Panc1 (cell line): ENCODE data around the gene N4BP2L2. TPM values are rescaled to one million over a fixed set of nuclear protein-coding genes. Genes with fewer than 3 reads are reported as not detected.

Experiments
- ATAC-seq: fragments of 200-7000 bp; cut with Tn5 transposase; 2 replicates; pipeline ENCODE4 v1.9.1; 2020; ENCODE audit warnings: mild to moderate bottlenecking, moderate library complexity
- BruUV-seq: library from RNA; stranded (reverse); fragments of 400-500 nt; replicated peaks from 2 replicates; lab custom pipeline; 2021; lab: Mats Ljungman, UMichigan
- CTCF ChIA-PET: fragments of 300-600 bp; sonication (Branson Sonifier 250); formaldehyde crosslinking; loops from one replicate; lab custom pipeline; 2022; ENCODE audit warnings: antibody characterized with exemption; lab: Charles Lee
- POLR2A ChIA-PET: fragments of 300-600 bp; sonication (Branson Sonifier 250); formaldehyde crosslinking; loops from one replicate; lab custom pipeline; 2022; ENCODE audit warnings: antibody characterized with exemption; lab: Charles Lee
- DNase-seq: peaks from one replicate; pipeline ENCODE4 v3.0.0-alpha.2; 2010; ENCODE audit warnings: low read depth, low spot score
- H3K27ac ChIP-seq: 2 replicates; pipeline ENCODE4 v1.5.1; 2011; ENCODE audit warnings: mild to moderate bottlenecking, low read length, inconsistent platforms
- H3K27me3 ChIP-seq: fragments of 200-500 bp; sonication (Bioruptor generic); 2 replicates; pipeline ENCODE4 v1.6.0; 2014; ENCODE audit warnings: low read length, inconsistent platforms; ENCODE audit not compliant: control insufficient read depth, insufficient read depth
- H3K36me3 ChIP-seq: fragments of 200-500 bp; sonication (Bioruptor generic); 2 replicates; pipeline ENCODE4 v1.5.1; 2014; ENCODE audit warnings: inconsistent platforms, mild to moderate bottlenecking, low read length, moderate library complexity; ENCODE audit not compliant: control insufficient read depth, insufficient read depth
- H3K4me1 ChIP-seq: 2 replicates; pipeline ENCODE4 v1.5.1; 2011; ENCODE audit warnings: inconsistent platforms, mild to moderate bottlenecking, low read length, moderate library complexity; ENCODE audit not compliant: control insufficient read depth, insufficient read depth
- H3K4me3 ChIP-seq, 2 experiments: 2 replicates each; pipeline ENCODE4 v1.5.1; 2011 to 2012; ENCODE audit warnings: low read depth in 2 of 2, low read length in 2 of 2, mild to moderate bottlenecking in 2 of 2, inconsistent platforms in 1 of 2, moderate library complexity in 1 of 2
- H3K9me3 ChIP-seq: fragments of 200-500 bp; sonication (Bioruptor generic); 2 replicates; pipeline ENCODE4 v1.5.1; 2014; ENCODE audit warnings: low read depth, mild to moderate bottlenecking, inconsistent platforms, low read length, moderate library complexity; ENCODE audit not compliant: control insufficient read depth, insufficient read depth
- POLR2AphosphoS5 ChIP-seq: IDR thresholded peaks from 2 replicates; pipeline ENCODE4 v1.6.1; 2012; ENCODE audit warnings: mild to moderate bottlenecking, low read depth, low read length, moderate library complexity
- SIN3A ChIP-seq: IDR thresholded peaks from 2 replicates; pipeline ENCODE4 v1.6.1; 2012; ENCODE audit warnings: low read depth, mild to moderate bottlenecking, low read length, moderate library complexity, borderline replicate concordance; ENCODE audit not compliant: insufficient read depth
- TCF7L2 ChIP-seq: IDR thresholded peaks from 2 replicates; pipeline ENCODE4 v1.6.1; 2011; ENCODE audit warnings: mild to moderate bottlenecking, low read depth, low read length, inconsistent platforms
- in situ Hi-C: cut with HindIII; loops from 2 replicates; pipeline ENCODE4 v1.10.0; 2016; ENCODE audit warnings: low sequenced_read_pairs, low pct_unique_long_range_greater_than_20kb
- intact Hi-C: fragments of 100-400 bp; cut with micrococcal nuclease; formaldehyde crosslinking; loops from one replicate; pipeline ENCODE4 v1.10.0; 2022; ENCODE audit not compliant: unreplicated experiment
- total RNA-seq: library from RNA; stranded (reverse); gene quantifications from one replicate; pipeline ENCODE4 v1.2.1, GENCODE V29; 2021; ENCODE audit not compliant: unreplicated experiment
- TF ChIP-seq, protein P1 (sequence below): fragments of 450-650 bp; IDR thresholded peaks from 2 replicates; pipeline ENCODE4 v1.5.1; 2017; ENCODE audit warnings: mild to moderate bottlenecking
- TF ChIP-seq, protein P2 (sequence below), 2 experiments: IDR thresholded peaks; 2 replicates each; pipeline ENCODE4 v1.6.1; 2011 to 2012; ENCODE audit warnings: low read depth in 2 of 2, control low read depth in 1 of 2, low read length in 1 of 2, mild to moderate bottlenecking in 1 of 2, moderate library complexity in 1 of 2; ENCODE audit not compliant: insufficient read depth in 1 of 2

The N4BP2L2 gene
- total RNA-seq, 1 experiment from 2014 or later: 43.8 TPM

DNA sequence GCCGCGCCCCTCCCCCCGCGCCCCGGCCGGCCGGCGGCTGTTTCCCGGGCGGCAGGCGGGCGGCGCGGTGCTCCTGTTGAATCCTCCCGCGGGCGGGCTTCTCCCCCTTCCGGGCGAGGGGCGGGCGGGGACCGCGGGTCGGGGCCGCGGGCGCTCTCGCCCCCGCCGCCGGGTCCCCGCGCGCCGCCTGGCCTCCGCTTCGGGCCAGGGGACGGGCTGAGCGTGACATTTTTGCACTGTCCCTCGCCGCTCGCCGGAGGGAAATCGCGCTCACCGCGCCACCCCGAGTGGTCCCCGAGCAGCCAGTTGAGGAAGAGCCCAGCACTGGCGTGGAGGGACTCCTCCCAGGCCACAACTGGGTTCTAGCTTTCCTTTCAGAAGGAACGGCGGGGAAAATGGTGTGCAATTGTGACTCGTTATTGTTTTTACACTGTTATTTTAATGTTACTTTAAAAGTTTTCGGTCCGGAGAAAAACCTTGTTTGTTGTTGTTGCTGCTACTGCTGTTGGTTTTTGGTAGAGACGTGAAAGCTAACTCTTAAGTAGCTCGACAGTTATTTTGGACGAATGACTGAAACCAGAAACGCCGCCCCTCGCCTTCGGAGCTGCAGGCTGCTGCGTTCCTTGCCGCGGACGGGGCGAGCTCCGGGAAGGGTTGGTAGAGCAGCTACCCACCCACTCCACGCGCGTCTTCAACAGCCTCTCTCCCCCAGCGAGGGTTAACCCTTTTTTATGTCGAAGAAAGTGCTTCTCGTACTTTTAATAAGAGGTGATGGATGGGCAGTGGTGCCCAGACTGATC, 48.6 kb upstream of the N4BP2L2 start:
- Histone ChIP-seq H3K27me3 (no peaks in the 10 kb centered on the region), H3K9me3 (no peaks in the 10 kb centered on the region), H3K27ac (peak overlapping the region; percentile 79), H3K36me3 (peaks cover 4% of the 10 kb centered on the region; the same call in 1 of the 2 replicates), H3K4me1 (peaks cover 9% of the 10 kb centered on the region), H3K4me3 (peak overlapping the region; percentile 78 to 86)
- CTCF ChIA-PET: interaction anchor here (1.0 to 1.2 kb wide), 2 partner anchors 52 to 64 kb away, joined by 3 to 5 read pairs; no protein-coding TSS in a partner anchor
- ATAC-seq (peak; percentile 74), DNase-seq (no peak)
- intact Hi-C loops: loop anchor here (5.0 kb wide), 1 partner anchor 50 kb away; no protein-coding TSS in a partner anchor
- no peak for TF ChIP-seq SIN3A
- TF ChIP-seq, protein P1, sequence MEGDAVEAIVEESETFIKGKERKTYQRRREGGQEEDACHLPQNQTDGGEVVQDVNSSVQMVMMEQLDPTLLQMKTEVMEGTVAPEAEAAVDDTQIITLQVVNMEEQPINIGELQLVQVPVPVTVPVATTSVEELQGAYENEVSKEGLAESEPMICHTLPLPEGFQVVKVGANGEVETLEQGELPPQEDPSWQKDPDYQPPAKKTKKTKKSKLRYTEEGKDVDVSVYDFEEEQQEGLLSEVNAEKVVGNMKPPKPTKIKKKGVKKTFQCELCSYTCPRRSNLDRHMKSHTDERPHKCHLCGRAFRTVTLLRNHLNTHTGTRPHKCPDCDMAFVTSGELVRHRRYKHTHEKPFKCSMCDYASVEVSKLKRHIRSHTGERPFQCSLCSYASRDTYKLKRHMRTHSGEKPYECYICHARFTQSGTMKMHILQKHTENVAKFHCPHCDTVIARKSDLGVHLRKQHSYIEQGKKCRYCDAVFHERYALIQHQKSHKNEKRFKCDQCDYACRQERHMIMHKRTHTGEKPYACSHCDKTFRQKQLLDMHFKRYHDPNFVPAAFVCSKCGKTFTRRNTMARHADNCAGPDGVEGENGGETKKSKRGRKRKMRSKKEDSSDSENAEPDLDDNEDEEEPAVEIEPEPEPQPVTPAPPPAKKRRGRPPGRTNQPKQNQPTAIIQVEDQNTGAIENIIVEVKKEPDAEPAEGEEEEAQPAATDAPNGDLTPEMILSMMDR: no peak
- TF ChIP-seq POLR2AphosphoS5: no peak
- no peak for TF ChIP-seq TCF7L2
- TF ChIP-seq, protein P2, sequence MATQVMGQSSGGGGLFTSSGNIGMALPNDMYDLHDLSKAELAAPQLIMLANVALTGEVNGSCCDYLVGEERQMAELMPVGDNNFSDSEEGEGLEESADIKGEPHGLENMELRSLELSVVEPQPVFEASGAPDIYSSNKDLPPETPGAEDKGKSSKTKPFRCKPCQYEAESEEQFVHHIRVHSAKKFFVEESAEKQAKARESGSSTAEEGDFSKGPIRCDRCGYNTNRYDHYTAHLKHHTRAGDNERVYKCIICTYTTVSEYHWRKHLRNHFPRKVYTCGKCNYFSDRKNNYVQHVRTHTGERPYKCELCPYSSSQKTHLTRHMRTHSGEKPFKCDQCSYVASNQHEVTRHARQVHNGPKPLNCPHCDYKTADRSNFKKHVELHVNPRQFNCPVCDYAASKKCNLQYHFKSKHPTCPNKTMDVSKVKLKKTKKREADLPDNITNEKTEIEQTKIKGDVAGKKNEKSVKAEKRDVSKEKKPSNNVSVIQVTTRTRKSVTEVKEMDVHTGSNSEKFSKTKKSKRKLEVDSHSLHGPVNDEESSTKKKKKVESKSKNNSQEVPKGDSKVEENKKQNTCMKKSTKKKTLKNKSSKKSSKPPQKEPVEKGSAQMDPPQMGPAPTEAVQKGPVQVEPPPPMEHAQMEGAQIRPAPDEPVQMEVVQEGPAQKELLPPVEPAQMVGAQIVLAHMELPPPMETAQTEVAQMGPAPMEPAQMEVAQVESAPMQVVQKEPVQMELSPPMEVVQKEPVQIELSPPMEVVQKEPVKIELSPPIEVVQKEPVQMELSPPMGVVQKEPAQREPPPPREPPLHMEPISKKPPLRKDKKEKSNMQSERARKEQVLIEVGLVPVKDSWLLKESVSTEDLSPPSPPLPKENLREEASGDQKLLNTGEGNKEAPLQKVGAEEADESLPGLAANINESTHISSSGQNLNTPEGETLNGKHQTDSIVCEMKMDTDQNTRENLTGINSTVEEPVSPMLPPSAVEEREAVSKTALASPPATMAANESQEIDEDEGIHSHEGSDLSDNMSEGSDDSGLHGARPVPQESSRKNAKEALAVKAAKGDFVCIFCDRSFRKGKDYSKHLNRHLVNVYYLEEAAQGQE (IDR thresholded peaks at IDR 0.05; ENCODE audit: insufficient read depth in 1 of 2, low read depth in 2 of 2, low read length in 1 of 2): no peak
- no TSS peak for BruUV-seq
- POLR2A ChIA-PET: interaction anchor here (0.7 kb wide), 1 partner anchor 121 kb away, joined by 3 read pairs; no protein-coding TSS in a partner anchor
- in situ Hi-C loops: no loop called here

DNA sequence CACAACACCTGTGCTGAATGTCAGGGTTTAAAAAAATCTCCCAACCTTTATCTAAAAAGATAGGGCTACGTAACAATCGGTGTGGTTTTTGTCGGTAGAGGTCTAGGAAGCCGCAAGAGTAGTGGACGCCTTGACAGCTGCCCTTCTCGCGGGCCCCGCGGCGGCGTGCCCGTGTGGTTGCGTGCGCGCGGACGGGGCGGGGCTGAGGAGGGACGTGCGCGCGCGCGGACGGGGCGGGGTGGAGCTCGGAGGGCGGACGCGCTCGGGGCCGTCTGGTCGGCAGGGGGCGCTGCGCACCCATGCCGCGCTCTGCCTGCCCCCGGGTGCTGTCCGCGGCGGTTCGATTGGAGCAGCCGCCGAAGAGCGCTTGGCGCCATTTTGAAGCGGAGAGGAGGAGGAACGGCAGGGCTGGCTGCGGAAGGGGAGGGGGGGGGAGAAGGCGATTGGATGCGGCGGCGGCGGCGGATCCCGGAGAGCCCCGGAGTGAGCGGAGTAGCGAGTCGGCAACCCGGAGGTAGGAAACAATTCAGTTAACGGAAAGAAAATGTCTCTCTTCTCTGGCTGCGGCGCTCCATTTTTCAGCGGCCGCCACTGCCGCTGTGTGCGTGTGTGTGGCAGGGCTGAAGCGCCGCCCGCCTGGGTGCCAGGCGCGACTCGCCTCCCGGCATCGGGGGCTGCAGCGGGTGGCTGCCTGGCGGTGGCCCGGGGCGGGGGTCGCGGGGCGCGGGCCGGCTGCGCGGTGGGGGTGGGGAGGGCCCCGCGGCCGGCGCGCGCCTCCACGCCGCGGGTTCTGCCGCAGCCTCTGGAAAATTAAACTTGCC, 47.7 kb upstream of the N4BP2L2 start, which contains the start of gene PDS5B:
PDS5B (plus strand) TSS at position 373 of the 821 bp plus-strand sequence. CDS start 62,321 bp downstream, outside the sequence.
- DNase-seq: no peak
- Histone ChIP-seq H3K4me1 (peaks cover 9% of the 10 kb centered on the region), H3K27ac (peak within 1 kb of the TSS; percentile 79), H3K4me3 (peak within 1 kb of the TSS; percentile 78 to 86), H3K27me3 (no peaks in the 10 kb centered on the region), H3K36me3 (peaks cover 4% of the 10 kb centered on the region; the same call in 1 of the 2 replicates), H3K9me3 (no peaks in the 10 kb centered on the region)
- ATAC-seq: peak; percentile 95
- intact Hi-C loops (loop anchor here (5.0 kb wide), 1 partner anchor 51 kb away; no protein-coding TSS in a partner anchor), in situ Hi-C loops (no loop called here)
- ChIA-PET POLR2A (interaction anchor here (0.6 kb wide), 1 partner anchor 58 kb away, joined by 3 read pairs; no protein-coding TSS in a partner anchor), CTCF (interaction anchor here (0.5 to 1.2 kb wide), 4 partner anchors 56 to 709 kb away, joined by 3 to 7 read pairs (median 3); no protein-coding TSS in a partner anchor)
- no TSS peak for BruUV-seq
- TF ChIP-seq, protein P1: peak; percentile 94
- TF ChIP-seq TCF7L2: no peak
- TF ChIP-seq SIN3A: peak; percentile 52; the same call in 1 of the 2 replicates
- TF ChIP-seq POLR2AphosphoS5: no peak
- TF ChIP-seq, protein P2 (IDR thresholded peaks at IDR 0.05; ENCODE audit: insufficient read depth in 1 of 2, low read depth in 2 of 2, low read length in 1 of 2): 0 out of 4 replicates have a peak, but pooled peaks of 1 of the 2 experiments have one; percentile 18
